Activated naive CD8-positive, alpha-beta T cell (primary cell): Measurements from ENCODE around the gene FBXW10.
A peak's percentile ranks its signal among the peaks of the same experiment; 100 is the strongest.
"Not testable (repeated sequence)": the region's sequence is repeated elsewhere in the genome, so short reads cannot be mapped to it uniquely, and the experiment has no call there.

ENCODE experiments used
- H3K27ac Mint-ChIP-seq: one replicate; pipeline ENCODE4 v1.8.0; 2021; ENCODE audit warnings: mixed read lengths
- H3K27me3 Mint-ChIP-seq: one replicate; pipeline ENCODE4 v1.8.0; 2021; ENCODE audit warnings: mixed read lengths
- H3K36me3 Mint-ChIP-seq: one replicate; pipeline ENCODE4 v1.8.0; 2021; ENCODE audit warnings: mixed read lengths
- H3K4me1 Mint-ChIP-seq: one replicate; pipeline ENCODE4 v1.8.0; 2021; ENCODE audit warnings: low read depth, mixed read lengths
- H3K4me3 Mint-ChIP-seq: one replicate; pipeline ENCODE4 v1.8.0; 2021; ENCODE audit warnings: mild to moderate bottlenecking, mixed read lengths
- H3K9me3 Mint-ChIP-seq: one replicate; pipeline ENCODE4 v1.8.0; 2021; ENCODE audit warnings: low read depth, mixed read lengths

The FBXW10 gene

GRCh38 chr17:18786890-18787289 lies 43.0 kb downstream of the FBXW10 start:
- H3K27me3 Mint-ChIP-seq, H3K9me3 Mint-ChIP-seq, H3K27ac Mint-ChIP-seq, H3K4me3 Mint-ChIP-seq, H3K36me3 Mint-ChIP-seq: not testable (repeated sequence)
- H3K4me1 Mint-ChIP-seq, result peaks cover 37% of the 10 kb centered on the region

GRCh38 chr17:18791402-18791801 lies 47.5 kb downstream of the FBXW10 start:
- not testable (repeated sequence) for H3K27ac Mint-ChIP-seq, H3K36me3 Mint-ChIP-seq, H3K27me3 Mint-ChIP-seq, H3K4me3 Mint-ChIP-seq, H3K9me3 Mint-ChIP-seq
- peaks cover 24% of the 10 kb centered on the region for H3K4me1 Mint-ChIP-seq

GRCh38 chr17:18794841-18795240 lies 51.0 kb downstream of the FBXW10 start:
- H3K36me3 Mint-ChIP-seq, H3K27me3 Mint-ChIP-seq, H3K9me3 Mint-ChIP-seq, H3K27ac Mint-ChIP-seq, H3K4me3 Mint-ChIP-seq: not testable (repeated sequence)
- peaks cover 10% of the 10 kb centered on the region for H3K4me1 Mint-ChIP-seq

- not testable (repeated sequence) for H3K36me3 Mint-ChIP-seq, H3K9me3 Mint-ChIP-seq, H3K27me3 Mint-ChIP-seq, H3K4me1 Mint-ChIP-seq, H3K4me3 Mint-ChIP-seq
- H3K27ac Mint-ChIP-seq, result peak overlapping the region; percentile 30
Measured at GRCh38 chr17:18796887-18797286, 53.0 kb downstream of the FBXW10 start.

- not testable (repeated sequence) for H3K9me3 Mint-ChIP-seq, H3K27ac Mint-ChIP-seq, H3K27me3 Mint-ChIP-seq, H3K4me3 Mint-ChIP-seq, H3K4me1 Mint-ChIP-seq, H3K36me3 Mint-ChIP-seq
Measured at GRCh38 chr17:18803458-18804245, 59.8 kb downstream of the FBXW10 start.

GRCh38 chr17:18815924-18816323 lies 72.1 kb downstream of the FBXW10 start:
- H3K27me3 Mint-ChIP-seq, H3K4me3 Mint-ChIP-seq, H3K4me1 Mint-ChIP-seq, H3K36me3 Mint-ChIP-seq, H3K27ac Mint-ChIP-seq, H3K9me3 Mint-ChIP-seq: not testable (repeated sequence)

GRCh38 chr17:18816489-18817371 lies 72.9 kb downstream of the FBXW10 start:
- H3K4me3 Mint-ChIP-seq, H3K9me3 Mint-ChIP-seq: not testable (repeated sequence)

GRCh38 chr17:18821430-18821829 lies 77.6 kb downstream of the FBXW10 start:
- H3K4me3 Mint-ChIP-seq, H3K4me1 Mint-ChIP-seq, H3K9me3 Mint-ChIP-seq, H3K27me3 Mint-ChIP-seq, H3K27ac Mint-ChIP-seq, H3K36me3 Mint-ChIP-seq: not testable (repeated sequence)

More at GRCh38 chr17:18816489-18817371, 72.9 kb downstream of the FBXW10 start:
- H3K4me1 Mint-ChIP-seq, H3K36me3 Mint-ChIP-seq, H3K27ac Mint-ChIP-seq, H3K27me3 Mint-ChIP-seq: not testable (repeated sequence)

- H3K4me1 Mint-ChIP-seq, H3K36me3 Mint-ChIP-seq, H3K27ac Mint-ChIP-seq, H3K4me3 Mint-ChIP-seq, H3K27me3 Mint-ChIP-seq, H3K9me3 Mint-ChIP-seq: not testable (repeated sequence)
Measured at GRCh38 chr17:18827613-18828012, 83.8 kb downstream of the FBXW10 start.
